A549 (cell line): ENCODE measurements around the gene ADAMTS15.

Experiments used
- MAZ ChIP-seq: fragments of 150-350 bp; IDR thresholded peaks from 2 replicates; pipeline ENCODE4 v1.6.1; 2014; ENCODE audit warnings: antibody characterized with exemption, low read depth, low read length, borderline replicate concordance
- POLR2A ChIP-seq: IDR thresholded peaks from 2 replicates; pipeline ENCODE4 v1.6.1; 2012; ENCODE audit warnings: mild to moderate bottlenecking, low read length
- SREBF2 ChIP-seq: fragments of 450-650 bp; IDR thresholded peaks from 2 replicates; pipeline ENCODE4 v1.6.1; 2014; ENCODE audit warnings: mild to moderate bottlenecking, moderate library complexity
- TP53 ChIP-seq: fragments of 250-450 bp; sonication (Bioruptor Pico); IDR thresholded peaks from 2 replicates; pipeline ENCODE4 v1.5.0; 2021; ENCODE audit warnings: mild to moderate bottlenecking, moderate library complexity
- TF ChIP-seq, protein P1 (sequence below): fragments of >200 bp; sonication (Bioruptor Twin); formaldehyde crosslinking; IDR thresholded peaks from 3 replicates; pipeline ENCODE4 v1.5.1; 2016
- TF ChIP-seq, protein P2 (sequence below): fragments of 250-450 bp; sonication (Bioruptor Pico); IDR thresholded peaks from 2 replicates; pipeline ENCODE4 v1.5.0; 2021; ENCODE audit warnings: mild to moderate bottlenecking, moderate library complexity, borderline replicate concordance
- TF ChIP-seq, protein P3 (sequence below): fragments of 200-600 bp; sonication (generic); IDR thresholded peaks from 2 replicates; pipeline ENCODE4 v1.6.1; 2016; ENCODE audit warnings: antibody characterized with exemption, mild to moderate bottlenecking, moderate library complexity
- TF ChIP-seq, protein P4 (sequence below): fragments of 150-350 bp; IDR thresholded peaks from 2 replicates; pipeline ENCODE4 v1.6.1; 2014; ENCODE audit warnings: low read depth, mild to moderate bottlenecking, low read length

DNA sequence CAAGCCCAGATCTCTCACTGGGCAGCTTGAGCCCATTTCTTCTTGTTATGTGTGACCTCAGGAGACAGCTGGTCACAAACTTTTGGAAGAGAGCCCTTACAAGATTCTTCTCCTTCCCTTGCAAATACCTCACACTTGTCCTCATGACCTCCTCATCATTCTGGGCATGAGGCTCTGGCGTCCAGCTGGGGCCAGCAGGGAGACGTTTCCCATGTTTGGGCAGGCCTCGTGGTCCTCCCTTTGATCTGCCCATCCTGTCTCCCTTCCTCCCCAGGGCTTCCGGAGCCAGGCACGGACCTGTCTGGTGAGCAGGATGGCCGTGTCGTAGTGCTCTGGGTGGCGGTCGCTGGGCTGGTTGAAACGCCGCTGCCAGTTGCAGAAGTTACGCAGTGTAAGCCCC lies 29.7 kb upstream of the ADAMTS15 start:
- TF ChIP-seq, protein P1, sequence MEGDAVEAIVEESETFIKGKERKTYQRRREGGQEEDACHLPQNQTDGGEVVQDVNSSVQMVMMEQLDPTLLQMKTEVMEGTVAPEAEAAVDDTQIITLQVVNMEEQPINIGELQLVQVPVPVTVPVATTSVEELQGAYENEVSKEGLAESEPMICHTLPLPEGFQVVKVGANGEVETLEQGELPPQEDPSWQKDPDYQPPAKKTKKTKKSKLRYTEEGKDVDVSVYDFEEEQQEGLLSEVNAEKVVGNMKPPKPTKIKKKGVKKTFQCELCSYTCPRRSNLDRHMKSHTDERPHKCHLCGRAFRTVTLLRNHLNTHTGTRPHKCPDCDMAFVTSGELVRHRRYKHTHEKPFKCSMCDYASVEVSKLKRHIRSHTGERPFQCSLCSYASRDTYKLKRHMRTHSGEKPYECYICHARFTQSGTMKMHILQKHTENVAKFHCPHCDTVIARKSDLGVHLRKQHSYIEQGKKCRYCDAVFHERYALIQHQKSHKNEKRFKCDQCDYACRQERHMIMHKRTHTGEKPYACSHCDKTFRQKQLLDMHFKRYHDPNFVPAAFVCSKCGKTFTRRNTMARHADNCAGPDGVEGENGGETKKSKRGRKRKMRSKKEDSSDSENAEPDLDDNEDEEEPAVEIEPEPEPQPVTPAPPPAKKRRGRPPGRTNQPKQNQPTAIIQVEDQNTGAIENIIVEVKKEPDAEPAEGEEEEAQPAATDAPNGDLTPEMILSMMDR: no peak
- TF ChIP-seq, protein P2, sequence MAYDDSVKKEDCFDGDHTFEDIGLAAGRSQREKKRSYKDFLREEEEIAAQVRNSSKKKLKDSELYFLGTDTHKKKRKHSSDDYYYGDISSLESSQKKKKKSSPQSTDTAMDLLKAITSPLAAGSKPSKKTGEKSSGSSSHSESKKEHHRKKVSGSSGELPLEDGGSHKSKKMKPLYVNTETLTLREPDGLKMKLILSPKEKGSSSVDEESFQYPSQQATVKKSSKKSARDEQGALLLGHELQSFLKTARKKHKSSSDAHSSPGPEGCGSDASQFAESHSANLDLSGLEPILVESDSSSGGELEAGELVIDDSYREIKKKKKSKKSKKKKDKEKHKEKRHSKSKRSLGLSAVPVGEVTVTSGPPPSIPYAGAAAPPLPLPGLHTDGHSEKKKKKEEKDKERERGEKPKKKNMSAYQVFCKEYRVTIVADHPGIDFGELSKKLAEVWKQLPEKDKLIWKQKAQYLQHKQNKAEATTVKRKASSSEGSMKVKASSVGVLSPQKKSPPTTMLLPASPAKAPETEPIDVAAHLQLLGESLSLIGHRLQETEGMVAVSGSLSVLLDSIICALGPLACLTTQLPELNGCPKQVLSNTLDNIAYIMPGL (CRISPR knock-in tag): no peak
- no peak for TF ChIP-seq POLR2A
- TF ChIP-seq, protein P3, sequence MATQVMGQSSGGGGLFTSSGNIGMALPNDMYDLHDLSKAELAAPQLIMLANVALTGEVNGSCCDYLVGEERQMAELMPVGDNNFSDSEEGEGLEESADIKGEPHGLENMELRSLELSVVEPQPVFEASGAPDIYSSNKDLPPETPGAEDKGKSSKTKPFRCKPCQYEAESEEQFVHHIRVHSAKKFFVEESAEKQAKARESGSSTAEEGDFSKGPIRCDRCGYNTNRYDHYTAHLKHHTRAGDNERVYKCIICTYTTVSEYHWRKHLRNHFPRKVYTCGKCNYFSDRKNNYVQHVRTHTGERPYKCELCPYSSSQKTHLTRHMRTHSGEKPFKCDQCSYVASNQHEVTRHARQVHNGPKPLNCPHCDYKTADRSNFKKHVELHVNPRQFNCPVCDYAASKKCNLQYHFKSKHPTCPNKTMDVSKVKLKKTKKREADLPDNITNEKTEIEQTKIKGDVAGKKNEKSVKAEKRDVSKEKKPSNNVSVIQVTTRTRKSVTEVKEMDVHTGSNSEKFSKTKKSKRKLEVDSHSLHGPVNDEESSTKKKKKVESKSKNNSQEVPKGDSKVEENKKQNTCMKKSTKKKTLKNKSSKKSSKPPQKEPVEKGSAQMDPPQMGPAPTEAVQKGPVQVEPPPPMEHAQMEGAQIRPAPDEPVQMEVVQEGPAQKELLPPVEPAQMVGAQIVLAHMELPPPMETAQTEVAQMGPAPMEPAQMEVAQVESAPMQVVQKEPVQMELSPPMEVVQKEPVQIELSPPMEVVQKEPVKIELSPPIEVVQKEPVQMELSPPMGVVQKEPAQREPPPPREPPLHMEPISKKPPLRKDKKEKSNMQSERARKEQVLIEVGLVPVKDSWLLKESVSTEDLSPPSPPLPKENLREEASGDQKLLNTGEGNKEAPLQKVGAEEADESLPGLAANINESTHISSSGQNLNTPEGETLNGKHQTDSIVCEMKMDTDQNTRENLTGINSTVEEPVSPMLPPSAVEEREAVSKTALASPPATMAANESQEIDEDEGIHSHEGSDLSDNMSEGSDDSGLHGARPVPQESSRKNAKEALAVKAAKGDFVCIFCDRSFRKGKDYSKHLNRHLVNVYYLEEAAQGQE: no peak
- no peak for TF ChIP-seq MAZ
- TF ChIP-seq SREBF2: no peak
- TF ChIP-seq, protein P4, sequence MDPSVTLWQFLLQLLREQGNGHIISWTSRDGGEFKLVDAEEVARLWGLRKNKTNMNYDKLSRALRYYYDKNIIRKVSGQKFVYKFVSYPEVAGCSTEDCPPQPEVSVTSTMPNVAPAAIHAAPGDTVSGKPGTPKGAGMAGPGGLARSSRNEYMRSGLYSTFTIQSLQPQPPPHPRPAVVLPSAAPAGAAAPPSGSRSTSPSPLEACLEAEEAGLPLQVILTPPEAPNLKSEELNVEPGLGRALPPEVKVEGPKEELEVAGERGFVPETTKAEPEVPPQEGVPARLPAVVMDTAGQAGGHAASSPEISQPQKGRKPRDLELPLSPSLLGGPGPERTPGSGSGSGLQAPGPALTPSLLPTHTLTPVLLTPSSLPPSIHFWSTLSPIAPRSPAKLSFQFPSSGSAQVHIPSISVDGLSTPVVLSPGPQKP: no peak
- no peak for TF ChIP-seq TP53
